ENCODE results near the gene PRDM16. TPM values are rescaled to one million over a fixed set of nuclear protein-coding genes. Genes with fewer than 3 reads are reported as not detected.

PRDM16 gene
- total RNA-seq, 1 experiment from 2014 or later: 0.97 TPM

GRCh38 chr1:3103967-3104677, 35.1 kb downstream of the PRDM16 start:
- DNase-seq (ENCODE audit: low spot score): no peak

GRCh38 chr1:3105167-3105863, 36.3 kb downstream of the PRDM16 start:
- DNase-seq (ENCODE audit: low spot score): no peak

DNA sequence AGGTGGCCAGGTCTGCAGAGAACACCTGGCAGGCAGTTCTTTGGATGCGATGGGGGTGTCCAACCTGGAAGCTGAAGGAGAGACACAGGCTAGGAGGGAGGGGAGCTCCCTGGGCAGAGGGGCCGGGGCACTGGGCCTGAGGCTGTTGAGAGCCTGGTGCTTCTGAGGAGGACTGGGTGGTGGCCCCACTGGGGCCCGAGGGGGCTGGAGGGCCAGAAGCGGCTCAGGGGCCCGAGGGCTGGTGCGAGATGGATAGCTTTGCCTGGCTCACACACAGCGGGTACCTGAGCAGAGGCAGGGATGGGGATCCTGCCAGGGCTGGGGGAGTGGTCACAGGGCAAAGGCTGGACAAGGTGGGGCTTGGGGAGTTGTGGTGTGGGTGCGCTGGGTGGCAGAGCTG, 37.2 kb downstream of the PRDM16 start:
- DNase-seq (ENCODE audit: low spot score): no peak

- DNase-seq (ENCODE audit: low spot score): no peak
These were observed 38.2 kb downstream of the PRDM16 start for GRCh38 chr1:3107201-3107600.

GRCh38 chr1:3109355-3109754, 40.4 kb downstream of the PRDM16 start:
- DNase-seq (ENCODE audit: low spot score): no peak

- no peak for DNase-seq (ENCODE audit: low spot score)
These were observed 42.5 kb downstream of the PRDM16 start for GRCh38 chr1:3111348-3112021.

GRCh38 chr1:3112526-3112925, 43.5 kb downstream of the PRDM16 start:
- DNase-seq (ENCODE audit: low spot score): no peak

DNA sequence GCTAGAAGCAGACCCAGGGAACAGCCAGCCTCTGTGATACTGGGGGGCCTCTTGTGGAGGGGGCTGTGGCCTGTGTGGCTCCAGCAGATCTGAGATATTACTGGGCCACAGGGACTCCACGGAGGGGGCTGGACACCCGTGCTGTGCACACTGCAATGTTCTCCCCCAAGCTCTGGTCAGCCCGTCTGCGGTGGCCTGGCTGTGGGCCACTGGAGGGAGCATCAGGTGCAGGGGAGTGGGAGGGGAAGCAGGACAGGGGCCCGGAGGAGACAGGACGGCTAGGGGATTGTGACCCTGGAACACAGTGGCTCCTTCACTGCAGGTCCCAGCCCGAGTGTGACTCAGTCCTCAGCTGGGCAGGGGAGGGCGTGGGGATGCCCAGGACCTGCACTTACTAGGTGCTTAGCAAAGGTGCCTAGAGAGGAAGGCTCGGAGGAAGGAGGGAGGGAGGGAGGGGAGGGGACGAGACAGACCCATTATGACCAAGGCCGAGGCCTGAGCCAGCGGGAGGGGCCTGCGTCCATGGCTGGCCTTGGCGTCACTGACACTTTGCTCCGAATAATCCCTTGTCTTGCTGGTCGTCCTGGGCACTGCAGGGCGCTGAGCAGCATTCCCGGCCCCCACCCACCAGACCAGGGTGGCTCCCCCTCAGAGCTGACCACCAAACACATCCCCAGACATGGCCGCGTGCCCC, 44.2 kb downstream of the PRDM16 start:
- DNase-seq (ENCODE audit: low spot score): no peak

- no peak for DNase-seq (ENCODE audit: low spot score)
These were observed 44.7 kb downstream of the PRDM16 start for GRCh38 chr1:3113741-3114056.

DNA sequence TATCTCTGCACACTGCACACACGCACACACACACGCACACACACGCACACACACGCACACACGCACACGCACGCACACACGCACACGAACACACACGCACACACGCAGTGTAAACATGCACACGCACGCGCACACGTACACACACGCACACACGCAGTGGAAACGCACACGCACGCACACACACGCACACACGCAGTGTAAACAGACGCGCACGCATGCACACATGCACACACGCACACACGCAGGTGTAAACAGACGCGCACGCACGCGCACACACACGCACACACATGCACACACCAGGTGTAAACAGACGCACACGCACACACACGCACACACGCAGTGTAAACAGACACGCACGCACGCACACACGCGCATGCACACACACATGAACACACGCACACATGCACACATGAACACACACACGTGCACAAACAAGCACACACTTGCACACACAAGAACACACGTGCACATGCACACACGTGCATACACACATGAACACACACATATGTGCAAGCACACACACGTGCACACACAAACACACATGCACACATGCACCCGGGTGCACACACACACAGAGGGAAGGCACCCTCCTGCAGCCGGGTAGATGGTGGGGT, 45.2 kb downstream of the PRDM16 start:
- no peak for DNase-seq (ENCODE audit: low spot score)

DNA sequence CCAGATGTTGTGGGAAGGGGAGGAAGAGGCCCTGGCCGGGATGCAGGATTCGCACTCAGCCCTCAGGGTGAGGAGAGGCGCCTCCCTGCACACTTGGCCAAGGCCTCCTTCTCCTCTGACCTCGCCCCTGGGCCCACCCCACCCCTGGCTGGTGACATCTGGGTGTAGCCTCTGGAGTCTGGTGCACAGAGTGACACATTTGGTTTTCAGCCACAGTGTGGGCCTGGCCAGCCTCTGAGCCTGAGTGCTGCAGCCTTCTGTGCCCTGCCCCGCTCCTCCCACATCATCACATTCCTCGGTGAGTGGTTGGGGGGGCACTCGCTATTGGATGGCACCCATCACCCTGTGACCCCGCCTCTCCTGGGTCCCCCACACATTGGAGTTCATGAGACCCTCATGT, 45.8 kb downstream of the PRDM16 start:
- no peak for DNase-seq (ENCODE audit: low spot score)

GRCh38 chr1:3115275-3116149, 46.5 kb downstream of the PRDM16 start:
- DNase-seq (ENCODE audit: low spot score): no peak

- no peak for DNase-seq (ENCODE audit: low spot score)
These were observed 47.1 kb downstream of the PRDM16 start for GRCh38 chr1:3116150-3116510.

DNA sequence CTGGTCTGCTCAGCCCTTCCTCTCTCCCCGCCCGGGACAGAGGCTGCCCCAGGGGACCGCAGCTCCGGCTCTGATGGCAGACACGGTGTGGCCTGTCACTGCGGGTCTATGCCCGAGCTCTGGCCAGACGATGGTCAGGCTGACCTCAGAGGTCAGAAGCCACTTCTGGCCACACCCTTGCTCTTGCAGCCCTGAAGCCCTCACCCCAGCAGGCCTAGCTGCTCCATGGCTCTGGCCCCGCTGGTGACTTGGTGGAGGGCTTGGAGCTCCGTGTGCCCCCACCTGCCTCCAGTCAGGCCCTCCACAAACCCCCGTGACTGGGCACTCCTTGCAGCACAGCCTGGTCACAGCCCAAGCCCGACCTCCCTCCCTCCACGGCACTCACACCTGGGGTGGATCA, 47.6 kb downstream of the PRDM16 start:
- DNase-seq (ENCODE audit: low spot score): no peak

DNA sequence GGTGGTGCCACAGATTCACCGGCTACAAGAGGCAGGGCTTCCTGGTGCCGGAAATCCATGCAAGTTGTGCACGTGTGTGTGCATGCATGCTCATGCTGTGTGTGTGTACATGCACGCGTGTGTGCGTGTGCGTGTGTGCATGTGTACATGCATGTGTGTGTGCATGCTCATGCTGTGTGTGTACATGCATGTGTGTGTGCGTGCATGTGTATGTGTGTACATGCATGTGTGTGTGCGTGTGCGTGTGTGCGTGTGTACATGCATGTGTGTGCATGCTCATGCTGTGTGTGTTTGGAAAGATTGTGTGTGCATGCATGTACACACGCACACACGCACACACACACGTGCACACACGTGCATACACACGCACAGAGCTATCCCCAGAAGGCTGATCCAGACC, 48.9 kb downstream of the PRDM16 start:
- DNase-seq (ENCODE audit: low spot score): no peak

- no peak for DNase-seq (ENCODE audit: low spot score)
These were observed 50.1 kb downstream of the PRDM16 start for GRCh38 chr1:3119061-3119460.

- DNase-seq (ENCODE audit: low spot score): no peak
These were observed 50.7 kb downstream of the PRDM16 start for GRCh38 chr1:3119725-3120124.

- no peak for DNase-seq (ENCODE audit: low spot score)
These were observed 51.1 kb downstream of the PRDM16 start for GRCh38 chr1:3120140-3120539.

GRCh38 chr1:3120994-3121393, 52.0 kb downstream of the PRDM16 start:
- no peak for DNase-seq (ENCODE audit: low spot score)

DNA sequence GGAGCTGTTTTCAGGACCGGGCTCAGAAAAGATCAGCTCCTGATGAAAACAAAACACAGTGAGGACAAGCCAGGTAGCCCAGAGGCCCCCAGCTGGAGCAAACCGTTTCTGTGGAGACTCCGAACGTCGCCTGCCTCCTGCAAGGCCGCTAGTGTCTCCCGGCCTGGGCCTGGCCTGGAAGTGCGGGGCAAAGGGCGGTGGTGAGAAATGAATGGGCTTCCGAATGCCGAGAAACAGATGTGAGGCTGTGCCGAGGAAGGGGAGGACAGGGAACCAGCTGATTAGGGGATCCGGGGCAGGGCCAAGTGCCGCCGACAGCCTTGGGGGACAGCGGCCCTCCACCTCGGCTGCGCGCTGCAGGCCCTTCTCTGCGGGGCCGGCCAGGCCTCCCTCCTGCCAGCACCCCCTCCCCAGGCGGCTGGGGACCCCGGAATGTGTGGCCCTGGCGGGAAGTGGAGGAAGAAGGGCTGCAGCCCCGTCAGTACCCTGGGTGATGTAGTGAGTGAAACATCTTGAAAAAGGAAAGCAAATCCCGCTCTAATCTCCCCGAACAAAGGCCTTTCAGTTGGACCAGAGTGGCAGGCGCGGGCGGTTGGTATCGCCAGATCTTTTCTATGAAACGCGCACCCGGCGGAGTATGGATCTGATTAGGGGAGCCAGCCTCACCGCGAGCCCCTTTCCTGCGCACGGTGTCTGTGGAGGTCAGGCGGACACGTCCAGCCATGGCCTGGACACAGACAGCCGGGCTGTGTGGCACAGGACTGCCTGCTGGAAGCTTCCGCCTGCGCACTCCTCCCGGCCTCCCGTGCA, 52.6 kb downstream of the PRDM16 start:
- no peak for DNase-seq (ENCODE audit: low spot score)

Measured in H4 (cell line).